HepG2 (cell line): ENCODE data around the gene SERTAD2. TPM values are rescaled to one million over a fixed set of nuclear protein-coding genes. Genes with fewer than 3 reads are reported as not detected.

Experiments used
- ADNP ChIP-seq: sonication (generic); formaldehyde crosslinking; IDR thresholded peaks from 2 replicates; pipeline ENCODE4 v1.4.0; 2020; ENCODE audit warnings: missing genetic modification reagents
- ARID4A ChIP-seq: sonication (generic); formaldehyde crosslinking; IDR thresholded peaks from 2 replicates; pipeline ENCODE4 v1.5.0; 2020; ENCODE audit warnings: mild to moderate bottlenecking, missing genetic modification reagents, borderline replicate concordance
- DBP ChIP-seq: sonication (generic); formaldehyde crosslinking; IDR thresholded peaks from 2 replicates; pipeline ENCODE4 v1.4.0; 2020; ENCODE audit warnings: missing genetic modification reagents; ENCODE audit errors: not compliant biosample characterization
- E2F2 ChIP-seq: sonication (generic); formaldehyde crosslinking; IDR thresholded peaks from 2 replicates; pipeline ENCODE4 v1.4.0; 2020; ENCODE audit warnings: missing genetic modification reagents, borderline replicate concordance
- EHMT2 ChIP-seq: fragments of 200-600 bp; sonication (generic); IDR thresholded peaks from 2 replicates; pipeline ENCODE4 v1.7.0; 2017; ENCODE audit warnings: antibody characterized with exemption, low read depth, low read length, borderline replicate concordance
- FOXA3 ChIP-seq: IDR thresholded peaks from 2 replicates; pipeline ENCODE4 v1.6.1; 2016; ENCODE audit warnings: missing genetic modification reagents, missing compliant biosample characterization
- MEIS2 ChIP-seq: sonication (generic); formaldehyde crosslinking; IDR thresholded peaks from 2 replicates; pipeline ENCODE4 v1.9.0; 2021; ENCODE audit warnings: mild to moderate bottlenecking, missing genetic modification reagents
- PCBP2 ChIP-seq: fragments of 200-400 bp; formaldehyde crosslinking; optimal IDR thresholded peaks from 2 replicates; pipeline ENCODE3; 2018; ENCODE audit warnings: low read length, low read depth; ENCODE audit not compliant: poor library complexity, severe bottlenecking
- RXRB ChIP-seq: IDR thresholded peaks from 2 replicates; pipeline ENCODE4 v1.6.1; 2016; ENCODE audit warnings: borderline replicate concordance, missing genetic modification reagents, missing compliant biosample characterization
- SIN3A ChIP-seq: IDR thresholded peaks from 2 replicates; pipeline ENCODE4 v1.6.1; 2011; ENCODE audit warnings: low read depth, mild to moderate bottlenecking, control low read depth, low read length, borderline replicate concordance
- SMAD3 ChIP-seq: sonication (generic); formaldehyde crosslinking; IDR thresholded peaks from 2 replicates; pipeline ENCODE4 v1.4.0; 2020; ENCODE audit warnings: missing genetic modification reagents
- TBX3 ChIP-seq: fragments of 450-650 bp; IDR thresholded peaks from 2 replicates; pipeline ENCODE4 v1.6.1; 2017; ENCODE audit warnings: antibody characterized with exemption, mild to moderate bottlenecking, inconsistent platforms, borderline replicate concordance
- THAP7 ChIP-seq: sonication (generic); formaldehyde crosslinking; IDR thresholded peaks from 2 replicates; pipeline ENCODE4 v1.8.1; 2023; ENCODE audit warnings: mild to moderate bottlenecking, missing genetic modification reagents
- ZNF136 ChIP-seq: sonication (generic); formaldehyde crosslinking; IDR thresholded peaks from 2 replicates; pipeline ENCODE4 v1.8.1; 2022; ENCODE audit warnings: low read depth, mild to moderate bottlenecking, moderate library complexity, missing genetic modification reagents
- ZNF367 ChIP-seq: sonication (generic); formaldehyde crosslinking; IDR thresholded peaks from 2 replicates; pipeline ENCODE4 v1.4.0; 2020; ENCODE audit warnings: missing genetic modification reagents, borderline replicate concordance
- ZNF383 ChIP-seq: sonication (generic); formaldehyde crosslinking; IDR thresholded peaks from 2 replicates; pipeline ENCODE4 v1.4.0; 2020; ENCODE audit warnings: missing genetic modification reagents, mild to moderate bottlenecking, borderline replicate concordance
- ZNF562 ChIP-seq: sonication (generic); formaldehyde crosslinking; IDR thresholded peaks from 2 replicates; pipeline ENCODE4 v1.8.0; 2022; ENCODE audit warnings: missing genetic modification reagents, borderline replicate concordance
- ZNF709 ChIP-seq: sonication (generic); formaldehyde crosslinking; IDR thresholded peaks from 2 replicates; pipeline ENCODE4 v1.5.0; 2020; ENCODE audit warnings: mild to moderate bottlenecking, missing genetic modification reagents
- ZNF749 ChIP-seq: sonication (generic); formaldehyde crosslinking; IDR thresholded peaks from 2 replicates; pipeline ENCODE4 v1.8.0; 2022; ENCODE audit warnings: mild to moderate bottlenecking, missing genetic modification reagents, moderate library complexity, borderline replicate concordance
- ZSCAN29 ChIP-seq: sonication (generic); formaldehyde crosslinking; conservative IDR thresholded peaks from 2 replicates; pipeline ENCODE4 v1.4.0; 2020; ENCODE audit warnings: mild to moderate bottlenecking, missing genetic modification reagents
- polyA plus RNA-seq, 8 experiments: library from polyadenylated mRNA; depleted of rRNA in 3 of 8; stranded (reverse) in 7 of 8; unstranded in 1 of 8; fragments of >200 nt; fragmentation: Illumina TruSeq in 4 of 8; extraction: Trizol in 4 of 8; gene quantifications; 2 replicates each; pipeline versions ENCODE4 v1.2.1 to v1.2.3, GENCODE V29; 2011 to 2016; ENCODE audit warnings: low read depth in 4 of 8, missing spikeins in 1 of 8, mixed read lengths in 1 of 8; ENCODE audit not compliant: insufficient read depth in 1 of 8
- total RNA-seq, 5 experiments: library from RNA; depleted of rRNA; stranded (reverse); fragments of >200 nt; fragmentation: Illumina TruSeq; extraction: Trizol; gene quantifications; 2 replicates each; pipeline ENCODE4 v1.2.3, GENCODE V29; 2016; ENCODE audit warnings: low read depth in 1 of 5

The SERTAD2 gene
- total and polyA plus RNA-seq, 2 of the 13 experiments (the other 11 are each of a cell fraction or from before 2014, with no cell fraction given), result 6.7 to 22.6 TPM

GRCh38 chr2:64646007-64646880, 7.5 kb downstream of the SERTAD2 start (continued):
- TF ChIP-seq ARID4A (CRISPR knock-in tag), result peak; percentile 25; the same call in 1 of the 2 replicates
- no peak for TF ChIP-seq ADNP (CRISPR knock-in tag)
- no peak for TF ChIP-seq ZNF749 (CRISPR knock-in tag)
- no peak for TF ChIP-seq ZNF383 (CRISPR knock-in tag)
- no peak for TF ChIP-seq ZNF709 (CRISPR knock-in tag)
- no peak for TF ChIP-seq ZSCAN29 (CRISPR knock-in tag)
- TF ChIP-seq FOXA3 (CRISPR knock-in tag), result peak; percentile 86
- no peak for TF ChIP-seq ZNF367
- TF ChIP-seq THAP7, result no peak
- TF ChIP-seq SIN3A, result peak; percentile 43; the same call in 1 of the 2 replicates
- no peak for TF ChIP-seq PCBP2
- no peak for TF ChIP-seq MEIS2 (CRISPR knock-in tag)
- TF ChIP-seq SMAD3 (CRISPR knock-in tag), result peak; percentile 77; the same call in 1 of the 2 replicates
- no peak for TF ChIP-seq TBX3
- no peak for TF ChIP-seq E2F2 (CRISPR knock-in tag)
- TF ChIP-seq DBP (CRISPR knock-in tag), result no peak
- TF ChIP-seq EHMT2, result no peak
- no peak for TF ChIP-seq ZNF562 (CRISPR knock-in tag)
- TF ChIP-seq ZNF136, result no peak
- TF ChIP-seq RXRB (CRISPR knock-in tag), result peak; percentile 58
